AG10803 (cell line): Measurements from ENCODE around the gene SNX13.

Source experiments
- DNase-seq: peaks from one replicate; pipeline ENCODE4 v3.0.0; 2010; ENCODE audit warnings: low read depth
- H3K4me3 ChIP-seq: 2 replicates; pipeline ENCODE4 v1.5.1; 2011; ENCODE audit warnings: mild to moderate bottlenecking, low read length, control low read depth
- CTCF ChIP-seq: conservative IDR thresholded peaks from 2 replicates; pipeline ENCODE4 v1.5.1; 2011; ENCODE audit warnings: mild to moderate bottlenecking, low read length, control low read depth, inconsistent platforms

SNX13 gene

GRCh38 chr7:17772581-17773288 lies 167.6 kb downstream of the SNX13 start:
- TF ChIP-seq CTCF, result no peak
- no peak overlapping the region for H3K4me3 ChIP-seq
- no peak for DNase-seq

DNA sequence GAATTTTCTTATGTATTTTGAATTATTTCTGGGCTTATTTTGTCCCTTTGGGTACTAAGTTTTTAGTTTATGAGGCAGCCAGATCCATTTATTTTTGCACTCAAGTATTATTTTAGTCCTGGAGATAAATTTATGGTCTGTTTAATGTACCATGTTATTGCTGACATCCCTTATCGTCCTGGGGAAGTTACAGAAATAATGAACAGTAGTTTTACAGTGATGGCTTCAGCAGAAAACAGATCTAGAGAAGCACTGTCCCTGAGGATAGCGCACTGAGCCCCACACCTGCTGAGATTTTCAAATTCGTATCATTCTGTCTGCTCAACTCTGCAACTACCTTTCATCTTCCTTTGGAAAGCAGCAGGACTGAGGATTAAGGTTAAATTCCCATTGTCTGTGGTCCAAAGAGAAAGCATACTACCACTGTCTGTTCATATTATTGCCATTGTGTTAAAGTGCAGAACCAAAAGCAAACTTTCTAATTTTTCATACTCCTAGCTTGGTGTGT lies 168.3 kb downstream of the SNX13 start:
- no peak for TF ChIP-seq CTCF
- no peak overlapping the region for H3K4me3 ChIP-seq
- no peak for DNase-seq

GRCh38 chr7:17770710-17771375 lies 169.5 kb downstream of the SNX13 start:
- DNase-seq, result no peak
- TF ChIP-seq CTCF, result no peak
- H3K4me3 ChIP-seq, result no peak overlapping the region

DNA sequence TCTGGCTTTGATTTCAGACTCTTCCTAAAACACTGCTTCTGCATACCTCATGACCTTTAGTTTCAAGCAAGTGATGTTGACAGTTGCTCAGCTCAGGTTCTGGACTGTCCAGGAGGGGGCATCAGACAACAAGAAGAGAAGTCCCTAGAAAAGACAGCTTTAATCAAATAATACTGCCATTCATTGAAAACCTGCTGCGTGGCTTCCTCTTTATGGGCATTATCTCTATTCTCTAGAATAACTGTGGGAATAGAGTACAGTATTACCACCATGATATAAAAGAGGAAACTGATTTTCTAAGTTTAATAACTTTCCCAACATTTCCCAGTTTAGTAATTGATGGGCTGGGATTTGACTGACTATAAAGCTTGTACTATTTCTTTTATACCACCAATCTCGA lies 170.4 kb downstream of the SNX13 start:
- peak; percentile 70 for DNase-seq
- TF ChIP-seq CTCF, result peak; percentile 90
- no peak overlapping the region for H3K4me3 ChIP-seq

GRCh38 chr7:17758008-17758407 lies 182.3 kb downstream of the SNX13 start:
- no peak for DNase-seq
- H3K4me3 ChIP-seq, result no peak overlapping the region
- TF ChIP-seq CTCF, result no peak

GRCh38 chr7:17746020-17746530 lies 194.2 kb downstream of the SNX13 start:
- no peak for TF ChIP-seq CTCF
- no peak for DNase-seq
- H3K4me3 ChIP-seq, result no peak overlapping the region

DNA sequence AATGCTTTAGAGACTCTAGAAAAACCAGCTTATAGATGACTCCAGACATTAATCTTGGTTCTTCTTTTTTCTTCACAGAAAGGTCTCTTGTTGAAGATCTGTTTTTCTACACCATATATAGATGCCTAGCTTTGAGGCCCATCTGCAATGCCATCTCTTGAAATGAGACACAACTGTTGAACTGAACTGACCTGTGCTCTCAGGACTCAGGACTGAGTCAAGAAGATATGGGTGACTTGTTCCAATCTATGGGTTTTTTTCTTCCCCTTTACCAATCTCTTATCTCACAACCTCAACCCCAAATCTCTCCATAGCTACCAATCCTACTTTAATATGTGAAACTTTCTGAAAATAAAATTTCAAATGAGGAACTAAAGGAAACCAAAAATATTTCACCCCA lies 194.7 kb downstream of the SNX13 start:
- H3K4me3 ChIP-seq, result no peak overlapping the region
- TF ChIP-seq CTCF, result no peak
- no peak for DNase-seq
